Chondrocyte (in vitro differentiated cells): ENCODE results near the gene MMD2. TPM values are rescaled to one million over a fixed set of nuclear protein-coding genes. Genes with fewer than 3 reads are reported as not detected.
A peak's percentile ranks its signal among the peaks of the same experiment; 100 is the strongest.

ENCODE experiments used
- DNase-seq: peaks from one replicate; pipeline ENCODE4 v3.0.0; 2021; ENCODE audit warnings: mixed read lengths, low spot score
- H3K27ac Mint-ChIP-seq: one replicate; pipeline ENCODE4 v1.8.0; 2021; ENCODE audit warnings: mild to moderate bottlenecking, moderate library complexity, mixed read lengths; ENCODE audit not compliant: unreplicated experiment
- H3K27me3 Mint-ChIP-seq: 2 replicates; pipeline ENCODE4 v1.8.0; 2021; ENCODE audit warnings: low read depth, mixed read lengths
- H3K36me3 Mint-ChIP-seq: 2 replicates; pipeline ENCODE4 v1.8.0; 2021; ENCODE audit warnings: low read depth, mixed read lengths
- H3K4me1 Mint-ChIP-seq: 2 replicates; pipeline ENCODE4 v1.8.0; 2021; ENCODE audit warnings: low read depth, mild to moderate bottlenecking, mixed read lengths
- H3K4me3 Mint-ChIP-seq: one replicate; pipeline ENCODE4 v1.8.0; 2021; ENCODE audit warnings: mild to moderate bottlenecking, moderate library complexity, mixed read lengths; ENCODE audit not compliant: unreplicated experiment
- H3K9me3 Mint-ChIP-seq: 2 replicates; pipeline ENCODE4 v1.8.0; 2021; ENCODE audit warnings: low read depth, mixed read lengths
- CTCF ChIP-seq: fragments of 200-600 bp; sonication (generic); IDR thresholded peaks from 2 replicates; pipeline ENCODE4 v1.5.0; 2021; ENCODE audit warnings: antibody characterized with exemption, mild to moderate bottlenecking, moderate library complexity
- long read RNA-seq: library from polyadenylated mRNA; stranded (forward); transcript quantifications from one replicate; pipeline ENCODE4 v2.0.0, GENCODE V29; 2021
- total RNA-seq: library from RNA; stranded (reverse); gene quantifications from 3 replicates; pipeline ENCODE4 v1.2.1, GENCODE V29; 2021

MMD2 gene
- not detected in 3 replicates for total RNA-seq
- long read RNA-seq = 0 reads

GRCh38 chr7:4958477-4959301, at the start of gene MMD2:
MMD2 (minus strand) TSS chr7:4959187; CDS start chr7:4959017, 170 bp downstream.
- Mint-ChIP-seq H3K9me3 (peaks cover 6% of the 10 kb centered on the region), H3K36me3 (peaks cover 3% of the 10 kb centered on the region), H3K4me3 (peak within 1 kb of the TSS; percentile 67), H3K27me3 (peaks cover 35% of the 10 kb centered on the region), H3K27ac (no peak within 1 kb of the TSS), H3K4me1 (peaks cover 5% of the 10 kb centered on the region)
- peak; percentile 66 for DNase-seq
- no peak for TF ChIP-seq CTCF

GRCh38 chr7:5005066-5005465, 46.1 kb upstream of the MMD2 start:
- Mint-ChIP-seq H3K4me3 (no peak overlapping the region), H3K36me3 (peaks cover 31% of the 10 kb centered on the region)
- no peak for TF ChIP-seq CTCF

GRCh38 chr7:5001911-5002310, 42.9 kb upstream of the MMD2 start:
- Mint-ChIP-seq H3K4me1 (no peaks in the 10 kb centered on the region), H3K4me3 (no peak overlapping the region), H3K27me3 (no peaks in the 10 kb centered on the region), H3K9me3 (no peaks in the 10 kb centered on the region), H3K27ac (no peak overlapping the region), H3K36me3 (peaks cover 27% of the 10 kb centered on the region)
- TF ChIP-seq CTCF = no peak
- DNase-seq = no peak

More at GRCh38 chr7:5005066-5005465, 46.1 kb upstream of the MMD2 start:
- Mint-ChIP-seq H3K4me1 (no peaks in the 10 kb centered on the region), H3K27me3 (no peaks in the 10 kb centered on the region), H3K27ac (no peak overlapping the region), H3K9me3 (peaks cover 12% of the 10 kb centered on the region)
- no peak for DNase-seq

GRCh38 chr7:5001003-5001402, 42.0 kb upstream of the MMD2 start:
- peaks cover 32% of the 10 kb centered on the region for H3K36me3 Mint-ChIP-seq
- H3K27ac Mint-ChIP-seq = peak overlapping the region; percentile 52
- no peak for DNase-seq

More at GRCh38 chr7:5001003-5001402, 42.0 kb upstream of the MMD2 start:
- Mint-ChIP-seq H3K9me3 (no peaks in the 10 kb centered on the region), H3K4me3 (no peak overlapping the region), H3K27me3 (no peaks in the 10 kb centered on the region), H3K4me1 (no peaks in the 10 kb centered on the region)
- TF ChIP-seq CTCF = no peak
